ENCODE measurements around the gene KRTCAP2.

Gene KRTCAP2

DNA sequence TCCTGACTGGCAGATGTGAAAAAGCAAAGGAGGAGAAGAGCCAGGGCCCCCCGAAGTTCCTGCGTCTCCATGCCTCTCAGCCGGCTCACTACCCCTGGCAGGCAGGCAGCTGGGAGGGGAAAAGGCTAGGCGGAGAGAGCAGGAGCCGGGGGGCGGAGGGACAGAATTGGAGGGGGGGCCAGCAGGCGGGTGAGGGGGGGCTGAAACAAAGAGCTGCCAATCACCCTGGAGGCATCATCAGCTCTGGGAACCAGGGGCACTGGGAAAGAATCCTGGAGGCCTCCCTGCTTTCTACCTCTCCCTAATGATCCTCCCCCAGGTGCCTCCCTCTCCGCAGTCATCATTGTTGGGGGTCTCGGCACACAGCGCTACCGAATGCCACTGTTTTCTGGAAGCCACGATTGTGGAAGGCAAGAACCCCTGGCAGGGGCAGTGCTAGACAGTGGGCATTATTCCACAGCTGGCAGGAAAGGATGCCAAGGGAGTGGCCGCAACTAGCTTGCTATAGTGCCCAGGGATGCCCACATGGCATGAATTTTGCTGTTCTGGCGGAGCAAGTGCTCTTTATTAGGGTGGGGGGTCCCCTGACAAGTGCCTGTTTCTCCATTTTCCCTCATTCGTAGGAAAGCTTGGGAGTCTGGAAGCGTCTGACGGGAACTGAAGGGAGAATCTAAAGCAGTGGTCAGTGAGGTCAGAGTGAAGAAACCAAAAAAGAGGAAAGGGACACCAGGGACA, 34.9 kb upstream of the KRTCAP2 start, which contains the start of gene THBS3:
Gene THBS3 (minus strand): TSS at position 92 of the 735 bp plus-strand sequence. CDS start 21 bp downstream, at position 71.
- Histone ChIP-seq H3K27me3 (ENCODE audit: control insufficient read depth, insufficient read depth, low read length) (no peaks in the 10 kb centered on the region), H3K9ac (ENCODE audit: low read length) (peak within 1 kb of the TSS; percentile 77), H3K27ac (ENCODE audit: low read depth, low read length) (peak within 1 kb of the TSS; percentile 100), H3K4me1 (ENCODE audit: control insufficient read depth, insufficient read depth, low read length) (peaks cover 21% of the 10 kb centered on the region), H3K4me3 (ENCODE audit: low read length) (peak within 1 kb of the TSS; percentile 98), H3K36me3 (ENCODE audit: control insufficient read depth, insufficient read depth, low read length) (no peaks in the 10 kb centered on the region)

- Histone ChIP-seq H3K27ac (ENCODE audit: low read depth, low read length) (peak overlapping the region; percentile 100), H3K9ac (ENCODE audit: low read length) (peak overlapping the region; percentile 72), H3K4me1 (ENCODE audit: control insufficient read depth, insufficient read depth, low read length) (peaks cover 21% of the 10 kb centered on the region), H3K4me3 (ENCODE audit: low read length) (peak overlapping the region; percentile 68), H3K27me3 (ENCODE audit: control insufficient read depth, insufficient read depth, low read length) (no peaks in the 10 kb centered on the region), H3K36me3 (ENCODE audit: control insufficient read depth, insufficient read depth, low read length) (no peaks in the 10 kb centered on the region)
Measured at GRCh38 chr1:155206891-155207805, 34.0 kb upstream of the KRTCAP2 start.

- H3K9ac ChIP-seq (ENCODE audit: low read length), result no peak overlapping the region
- H3K27ac ChIP-seq (ENCODE audit: low read depth, low read length), result peak overlapping the region; percentile 24
- peaks cover 21% of the 10 kb centered on the region for H3K4me1 ChIP-seq (ENCODE audit: control insufficient read depth, insufficient read depth, low read length)
- no peaks in the 10 kb centered on the region for H3K36me3 ChIP-seq (ENCODE audit: control insufficient read depth, insufficient read depth, low read length)
- no peak overlapping the region for H3K4me3 ChIP-seq (ENCODE audit: low read length)
- no peaks in the 10 kb centered on the region for H3K27me3 ChIP-seq (ENCODE audit: control insufficient read depth, insufficient read depth, low read length)
Measured at GRCh38 chr1:155205969-155206593, 33.0 kb upstream of the KRTCAP2 start.

DNA sequence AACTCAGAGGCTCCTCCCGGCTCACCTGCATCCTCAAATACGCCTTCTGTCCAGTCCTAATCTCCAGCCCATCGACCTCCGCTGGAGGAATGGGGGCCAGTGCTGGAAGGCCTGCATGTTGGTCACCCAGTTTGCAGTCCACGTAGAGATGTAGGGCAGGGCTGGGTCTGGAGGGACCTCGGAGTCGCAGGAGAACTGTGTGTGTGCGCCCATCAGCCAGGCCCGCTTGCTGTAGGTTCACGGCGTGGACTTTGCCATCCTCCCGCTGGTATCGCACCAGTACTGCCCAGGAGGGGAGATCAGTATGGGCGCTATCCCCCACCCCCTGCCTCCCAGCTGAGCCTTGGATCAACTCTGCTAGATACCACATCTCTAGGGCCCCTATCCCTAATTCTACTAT, 31.9 kb upstream of the KRTCAP2 start:
- H3K27ac ChIP-seq (ENCODE audit: low read depth, low read length), result no peak overlapping the region
- H3K36me3 ChIP-seq (ENCODE audit: control insufficient read depth, insufficient read depth, low read length), result no peaks in the 10 kb centered on the region
- H3K27me3 ChIP-seq (ENCODE audit: control insufficient read depth, insufficient read depth, low read length), result no peaks in the 10 kb centered on the region
- H3K4me3 ChIP-seq (ENCODE audit: low read length), result no peak overlapping the region
- H3K4me1 ChIP-seq (ENCODE audit: control insufficient read depth, insufficient read depth, low read length), result peaks cover 21% of the 10 kb centered on the region
- no peak overlapping the region for H3K9ac ChIP-seq (ENCODE audit: low read length)

DNA sequence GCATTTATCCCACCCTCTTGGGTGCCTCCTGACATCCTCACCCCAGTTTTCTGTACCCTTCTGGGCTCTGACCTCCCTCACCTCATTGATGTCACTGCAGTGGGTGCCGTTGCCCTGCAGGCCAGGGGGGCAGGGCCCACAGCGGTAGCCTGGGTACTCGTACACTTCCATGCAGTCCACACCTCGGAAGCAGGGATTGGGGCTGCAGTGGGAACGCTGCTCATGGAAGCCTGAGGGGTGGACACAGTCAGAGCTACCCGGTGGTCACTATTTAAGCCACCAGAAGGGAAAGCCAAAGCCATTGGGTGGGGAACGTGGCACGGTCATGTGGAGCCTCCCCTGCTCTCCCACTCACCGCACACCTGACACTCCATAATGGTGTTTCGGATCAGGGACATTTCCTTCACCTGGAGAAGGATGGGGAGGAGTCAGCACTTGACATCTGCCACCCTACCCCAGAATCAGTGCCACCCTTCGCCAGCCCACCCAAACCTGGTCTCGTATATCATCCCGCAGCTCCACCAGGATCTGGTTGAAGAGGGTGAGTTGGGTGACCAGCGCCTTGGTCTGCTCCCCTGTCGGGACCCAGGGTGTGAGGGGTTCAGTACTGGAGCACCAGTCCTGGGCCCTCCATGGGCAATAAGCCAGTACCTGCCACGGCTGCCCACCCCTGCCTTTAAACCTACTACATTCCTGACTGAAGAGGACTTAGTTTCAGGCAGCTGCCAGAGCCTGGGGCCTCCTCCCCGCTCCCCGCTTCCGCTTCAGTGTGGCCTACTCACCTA, 29.8 kb upstream of the KRTCAP2 start:
- no peak overlapping the region for H3K27ac ChIP-seq (ENCODE audit: low read depth, low read length)
- H3K9ac ChIP-seq (ENCODE audit: low read length), result no peak overlapping the region
- H3K4me3 ChIP-seq (ENCODE audit: low read length), result no peak overlapping the region
- peaks cover 3% of the 10 kb centered on the region for H3K36me3 ChIP-seq (ENCODE audit: control insufficient read depth, insufficient read depth, low read length)
- no peaks in the 10 kb centered on the region for H3K27me3 ChIP-seq (ENCODE audit: control insufficient read depth, insufficient read depth, low read length)
- peaks cover 12% of the 10 kb centered on the region for H3K4me1 ChIP-seq (ENCODE audit: control insufficient read depth, insufficient read depth, low read length)

GRCh38 chr1:155202198-155202597, 29.1 kb upstream of the KRTCAP2 start:
- Histone ChIP-seq H3K27ac (ENCODE audit: low read depth, low read length) (no peak overlapping the region), H3K4me3 (ENCODE audit: low read length) (no peak overlapping the region), H3K4me1 (ENCODE audit: control insufficient read depth, insufficient read depth, low read length) (peaks cover 7% of the 10 kb centered on the region), H3K27me3 (ENCODE audit: control insufficient read depth, insufficient read depth, low read length) (no peaks in the 10 kb centered on the region), H3K36me3 (ENCODE audit: control insufficient read depth, insufficient read depth, low read length) (peaks cover 3% of the 10 kb centered on the region), H3K9ac (ENCODE audit: low read length) (no peak overlapping the region)

DNA sequence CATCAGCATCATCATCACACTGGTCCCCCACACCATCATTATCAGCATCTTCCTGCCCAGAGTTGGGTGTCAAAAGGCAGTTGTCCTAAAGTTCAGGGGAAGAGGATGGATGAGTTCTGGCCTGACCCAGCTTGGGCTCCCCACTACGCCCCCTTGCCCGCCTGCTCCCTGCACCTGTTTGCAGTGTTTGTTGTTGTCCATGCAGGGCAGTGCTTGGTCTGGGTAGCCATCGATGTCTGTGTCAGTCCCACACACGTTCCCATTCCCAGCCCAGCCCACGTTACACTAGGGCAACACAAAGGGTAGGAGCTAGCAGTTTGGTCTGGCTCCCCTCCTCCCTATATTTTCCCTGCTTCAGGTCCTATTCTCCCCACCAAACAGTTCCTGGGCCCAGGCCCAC, 27.8 kb upstream of the KRTCAP2 start:
- Histone ChIP-seq H3K4me3 (ENCODE audit: low read length) (no peak overlapping the region), H3K36me3 (ENCODE audit: control insufficient read depth, insufficient read depth, low read length) (peaks cover 6% of the 10 kb centered on the region), H3K4me1 (ENCODE audit: control insufficient read depth, insufficient read depth, low read length) (peaks cover 1% of the 10 kb centered on the region), H3K27me3 (ENCODE audit: control insufficient read depth, insufficient read depth, low read length) (no peaks in the 10 kb centered on the region), H3K9ac (ENCODE audit: low read length) (no peak overlapping the region), H3K27ac (ENCODE audit: low read depth, low read length) (no peak overlapping the region)

DNA sequence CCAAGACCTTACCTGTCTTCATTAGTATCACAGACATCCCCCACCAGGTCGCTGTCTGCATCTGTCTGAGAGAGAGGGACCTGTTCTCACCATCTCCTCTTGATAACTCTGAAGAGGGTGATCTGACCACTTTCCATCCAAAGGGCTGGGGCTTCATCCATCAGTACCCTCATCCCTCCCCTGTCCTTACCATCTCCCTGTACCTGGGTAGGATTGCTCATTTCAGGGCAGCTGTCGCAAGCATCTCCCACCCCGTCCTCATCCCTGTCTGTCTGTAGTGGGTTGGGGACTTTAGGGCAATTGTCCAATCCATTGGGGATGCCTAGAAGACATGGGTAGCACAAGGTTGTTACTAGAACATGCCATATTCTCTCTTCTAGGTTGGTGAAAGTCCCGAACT, 26.7 kb upstream of the KRTCAP2 start:
- Histone ChIP-seq H3K9ac (ENCODE audit: low read length) (no peak overlapping the region), H3K36me3 (ENCODE audit: control insufficient read depth, insufficient read depth, low read length) (peaks cover 6% of the 10 kb centered on the region), H3K27me3 (ENCODE audit: control insufficient read depth, insufficient read depth, low read length) (no peaks in the 10 kb centered on the region), H3K4me1 (ENCODE audit: control insufficient read depth, insufficient read depth, low read length) (peaks cover 2% of the 10 kb centered on the region), H3K4me3 (ENCODE audit: low read length) (no peak overlapping the region), H3K27ac (ENCODE audit: low read depth, low read length) (no peak overlapping the region)

GRCh38 chr1:155198547-155198906, 25.4 kb upstream of the KRTCAP2 start:
- no peak overlapping the region for H3K27ac ChIP-seq (ENCODE audit: low read depth, low read length)
- H3K36me3 ChIP-seq (ENCODE audit: control insufficient read depth, insufficient read depth, low read length), result peaks cover 6% of the 10 kb centered on the region
- H3K27me3 ChIP-seq (ENCODE audit: control insufficient read depth, insufficient read depth, low read length), result no peaks in the 10 kb centered on the region
- peaks cover 10% of the 10 kb centered on the region for H3K4me1 ChIP-seq (ENCODE audit: control insufficient read depth, insufficient read depth, low read length)
- H3K9ac ChIP-seq (ENCODE audit: low read length), result no peak overlapping the region
- no peak overlapping the region for H3K4me3 ChIP-seq (ENCODE audit: low read length)

DNA sequence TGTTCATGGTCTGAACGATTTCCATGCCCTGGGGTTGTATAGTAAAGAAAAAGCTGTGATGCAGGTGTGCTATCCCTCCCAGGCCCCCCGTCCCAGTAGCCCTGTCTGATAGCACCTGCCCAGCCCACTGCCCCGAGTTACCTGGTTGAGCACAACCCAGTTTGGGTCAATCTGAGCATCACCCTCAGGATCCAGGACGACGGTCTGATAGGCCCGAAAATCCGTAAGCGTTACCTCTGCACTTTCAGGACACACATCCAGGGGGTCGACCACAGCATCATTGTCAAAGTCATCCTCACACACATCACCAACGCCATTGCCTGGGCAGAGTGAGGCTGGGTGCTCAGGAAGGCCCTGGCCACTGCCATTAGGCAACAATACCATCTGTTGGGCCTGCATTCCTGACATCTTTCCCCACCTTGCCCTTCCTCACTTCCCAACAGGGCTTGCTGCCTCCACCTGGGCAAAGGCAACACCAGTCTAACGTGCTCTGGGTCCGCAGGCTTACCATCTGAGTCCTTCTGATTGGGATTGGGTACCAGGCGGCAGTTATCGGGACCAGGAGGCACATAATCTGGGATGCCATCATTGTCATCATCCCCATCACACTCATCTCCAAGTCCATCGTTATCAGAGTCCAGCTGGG, 24.9 kb upstream of the KRTCAP2 start:
- peaks cover 6% of the 10 kb centered on the region for H3K36me3 ChIP-seq (ENCODE audit: control insufficient read depth, insufficient read depth, low read length)
- H3K9ac ChIP-seq (ENCODE audit: low read length), result no peak overlapping the region
- H3K27me3 ChIP-seq (ENCODE audit: control insufficient read depth, insufficient read depth, low read length), result no peaks in the 10 kb centered on the region
- no peak overlapping the region for H3K4me3 ChIP-seq (ENCODE audit: low read length)
- H3K27ac ChIP-seq (ENCODE audit: low read depth, low read length), result no peak overlapping the region
- H3K4me1 ChIP-seq (ENCODE audit: control insufficient read depth, insufficient read depth, low read length), result peaks cover 15% of the 10 kb centered on the region

DNA sequence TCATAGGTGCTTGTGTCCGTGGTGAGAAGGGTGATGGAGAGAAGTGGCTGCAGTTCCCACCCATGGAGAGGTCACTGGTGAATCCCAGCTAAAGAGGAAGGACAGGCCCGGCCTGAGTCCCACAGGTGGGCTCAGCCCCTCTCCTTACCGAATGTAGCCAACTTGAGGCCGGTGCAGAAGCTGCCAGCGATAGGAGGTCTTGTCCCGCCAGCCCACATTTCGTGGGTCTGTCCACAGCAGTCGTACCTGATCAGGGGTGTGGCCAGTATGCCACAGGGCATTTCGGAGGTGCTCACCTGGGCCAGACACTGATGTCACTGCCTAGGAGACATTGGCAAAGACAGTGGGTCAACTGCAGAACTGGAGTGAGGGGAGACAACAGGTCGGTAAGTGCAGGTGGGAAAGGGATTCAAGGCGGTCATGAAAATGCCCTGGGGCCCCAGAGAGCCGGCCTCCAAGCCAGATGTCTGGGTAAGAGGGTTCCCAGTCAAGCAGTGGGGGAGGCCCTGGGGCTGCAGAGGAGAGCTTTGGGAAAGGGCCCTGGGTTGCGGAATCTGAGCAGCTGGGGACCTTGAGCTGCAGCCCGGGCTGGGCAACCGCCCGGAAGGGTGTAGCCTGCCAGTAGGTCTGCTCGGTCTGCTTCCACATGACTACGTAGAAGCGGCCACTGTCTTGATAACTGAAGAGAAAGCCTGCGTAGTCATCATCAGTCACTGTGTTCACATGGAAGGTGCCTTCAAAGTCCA, 24.0 kb upstream of the KRTCAP2 start:
- peaks cover 17% of the 10 kb centered on the region for H3K4me1 ChIP-seq (ENCODE audit: control insufficient read depth, insufficient read depth, low read length)
- H3K27ac ChIP-seq (ENCODE audit: low read depth, low read length), result no peak overlapping the region
- peaks cover 6% of the 10 kb centered on the region for H3K36me3 ChIP-seq (ENCODE audit: control insufficient read depth, insufficient read depth, low read length)
- no peak overlapping the region for H3K9ac ChIP-seq (ENCODE audit: low read length)
- no peaks in the 10 kb centered on the region for H3K27me3 ChIP-seq (ENCODE audit: control insufficient read depth, insufficient read depth, low read length)
- no peak overlapping the region for H3K4me3 ChIP-seq (ENCODE audit: low read length)
